GM18520 (cell line): ENCODE measurements around the gene AP4S1.
"Not testable (repeated sequence)": the region's sequence is repeated elsewhere in the genome, so short reads cannot be mapped to it uniquely, and the experiment has no call there.

Source experiments
- ATAC-seq: cut with Tn5 transposase; IDR thresholded peaks from one replicate; pipeline ENCODE4 v1.9.1; 2021; ENCODE audit not compliant: unreplicated experiment

The AP4S1 gene

GRCh38 chr14:31004007-31004406 is 21.4 kb upstream of the AP4S1 start:
- not testable (repeated sequence) for ATAC-seq

- ATAC-seq: no peak
These were observed 18.7 kb upstream of the AP4S1 start for GRCh38 chr14:31006703-31007102.

- ATAC-seq: no peak
These were observed 15.4 kb upstream of the AP4S1 start for GRCh38 chr14:31009836-31010574.

GRCh38 chr14:31010935-31011334 is 14.5 kb upstream of the AP4S1 start:
- no peak for ATAC-seq

GRCh38 chr14:31013841-31014240 is 11.6 kb upstream of the AP4S1 start:
- no peak for ATAC-seq

- no peak for ATAC-seq
These were observed 7.3 kb upstream of the AP4S1 start for GRCh38 chr14:31018057-31018645.

GRCh38 chr14:31020834-31021575 is 4.4 kb upstream of the AP4S1 start:
- no peak for ATAC-seq

GRCh38 chr14:31021576-31021949 is 3.9 kb upstream of the AP4S1 start:
- ATAC-seq: no peak

- ATAC-seq: no peak
These were observed 3.1 kb upstream of the AP4S1 start for GRCh38 chr14:31022386-31022785.

GRCh38 chr14:31024010-31024480 is 1.4 kb upstream of the AP4S1 start:
- no peak for ATAC-seq

- ATAC-seq: no peak
These were observed 677 bp upstream of the AP4S1 start for GRCh38 chr14:31024577-31025366.

- no peak for ATAC-seq
These were observed 614 bp downstream of the AP4S1 start, which contains the start of gene STRN3 for GRCh38 chr14:31026077-31026449. STRN3 (minus strand) TSS chr14:31026379; CDS start chr14:31026185, 194 bp downstream.

- ATAC-seq: peak; percentile 86
These were observed 1.2 kb downstream of the AP4S1 start for GRCh38 chr14:31026450-31027235.

GRCh38 chr14:31027847-31028246 is 2.4 kb downstream of the AP4S1 start:
- ATAC-seq: no peak

- ATAC-seq: no peak
These were observed 3.8 kb downstream of the AP4S1 start for GRCh38 chr14:31029016-31029970.

- ATAC-seq: no peak
These were observed 5.0 kb downstream of the AP4S1 start for GRCh38 chr14:31030469-31030868.

GRCh38 chr14:31036552-31036951 is 11.1 kb downstream of the AP4S1 start:
- no peak for ATAC-seq

GRCh38 chr14:31037709-31038221 is 12.3 kb downstream of the AP4S1 start:
- no peak for ATAC-seq
